Measurements from ENCODE around the gene NBEA. TPM values are rescaled to one million over a fixed set of nuclear protein-coding genes. Genes with fewer than 3 reads are reported as not detected.

The NBEA gene
- total RNA-seq, 4 donors from 2014 or later = 4.4 to 6.2 (median 5.5) TPM

DNA sequence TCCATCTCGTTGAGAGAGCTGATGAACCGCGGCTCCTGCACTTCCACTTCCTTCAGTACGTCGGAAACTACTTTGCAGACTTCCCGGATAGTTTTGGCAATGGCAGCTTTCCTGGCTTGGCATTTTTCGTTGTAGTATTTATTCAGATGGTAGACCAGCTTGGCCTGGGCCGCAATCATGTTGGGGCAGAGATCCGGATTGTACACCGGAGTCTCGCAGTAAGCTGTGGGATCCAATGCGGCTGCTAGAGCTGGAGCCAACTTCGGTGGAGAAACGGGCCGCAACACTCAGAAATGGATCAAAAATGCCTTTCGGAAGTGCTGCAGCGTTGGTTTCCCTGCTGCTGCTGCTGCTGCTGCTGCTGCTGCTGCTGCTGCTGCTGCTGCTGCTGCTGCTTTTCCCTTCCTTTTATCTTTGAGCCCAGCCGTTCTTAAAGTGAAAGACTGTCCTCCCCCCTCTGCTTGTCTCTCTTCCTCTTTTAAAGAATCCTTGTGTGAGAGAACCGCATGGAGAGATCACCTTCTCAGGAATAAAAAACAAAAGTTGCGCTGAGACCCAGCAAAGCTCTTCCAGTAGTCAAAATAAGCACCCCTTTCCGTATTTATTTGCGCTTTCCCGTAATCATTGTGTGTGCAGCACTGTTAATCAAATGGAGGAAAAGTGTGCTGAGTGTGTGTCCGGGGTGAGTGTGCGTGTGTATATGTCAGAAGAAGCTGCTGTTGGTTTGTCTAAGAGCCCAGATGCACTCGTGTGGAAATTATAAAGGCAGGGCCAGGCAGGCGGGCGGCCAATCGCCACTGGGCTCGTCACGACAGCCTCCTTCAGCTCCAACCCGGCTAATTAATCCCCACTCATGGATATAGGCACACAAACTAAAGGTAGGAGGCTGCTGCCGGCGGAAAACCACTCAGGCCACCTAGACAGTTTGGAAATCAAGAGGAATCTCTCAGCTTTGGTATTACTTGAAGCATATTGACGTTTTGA, 534.2 kb downstream of the NBEA start, which contains the start of gene MAB21L1:
Gene MAB21L1 (minus strand): TSS at position 730 of the 984 bp plus-strand sequence. CDS start 551 bp downstream, at position 179.
- TF ChIP-seq, protein P1, sequence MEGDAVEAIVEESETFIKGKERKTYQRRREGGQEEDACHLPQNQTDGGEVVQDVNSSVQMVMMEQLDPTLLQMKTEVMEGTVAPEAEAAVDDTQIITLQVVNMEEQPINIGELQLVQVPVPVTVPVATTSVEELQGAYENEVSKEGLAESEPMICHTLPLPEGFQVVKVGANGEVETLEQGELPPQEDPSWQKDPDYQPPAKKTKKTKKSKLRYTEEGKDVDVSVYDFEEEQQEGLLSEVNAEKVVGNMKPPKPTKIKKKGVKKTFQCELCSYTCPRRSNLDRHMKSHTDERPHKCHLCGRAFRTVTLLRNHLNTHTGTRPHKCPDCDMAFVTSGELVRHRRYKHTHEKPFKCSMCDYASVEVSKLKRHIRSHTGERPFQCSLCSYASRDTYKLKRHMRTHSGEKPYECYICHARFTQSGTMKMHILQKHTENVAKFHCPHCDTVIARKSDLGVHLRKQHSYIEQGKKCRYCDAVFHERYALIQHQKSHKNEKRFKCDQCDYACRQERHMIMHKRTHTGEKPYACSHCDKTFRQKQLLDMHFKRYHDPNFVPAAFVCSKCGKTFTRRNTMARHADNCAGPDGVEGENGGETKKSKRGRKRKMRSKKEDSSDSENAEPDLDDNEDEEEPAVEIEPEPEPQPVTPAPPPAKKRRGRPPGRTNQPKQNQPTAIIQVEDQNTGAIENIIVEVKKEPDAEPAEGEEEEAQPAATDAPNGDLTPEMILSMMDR (IDR thresholded peaks at IDR 0.05; ENCODE audit: low read depth) = no peak

DNA sequence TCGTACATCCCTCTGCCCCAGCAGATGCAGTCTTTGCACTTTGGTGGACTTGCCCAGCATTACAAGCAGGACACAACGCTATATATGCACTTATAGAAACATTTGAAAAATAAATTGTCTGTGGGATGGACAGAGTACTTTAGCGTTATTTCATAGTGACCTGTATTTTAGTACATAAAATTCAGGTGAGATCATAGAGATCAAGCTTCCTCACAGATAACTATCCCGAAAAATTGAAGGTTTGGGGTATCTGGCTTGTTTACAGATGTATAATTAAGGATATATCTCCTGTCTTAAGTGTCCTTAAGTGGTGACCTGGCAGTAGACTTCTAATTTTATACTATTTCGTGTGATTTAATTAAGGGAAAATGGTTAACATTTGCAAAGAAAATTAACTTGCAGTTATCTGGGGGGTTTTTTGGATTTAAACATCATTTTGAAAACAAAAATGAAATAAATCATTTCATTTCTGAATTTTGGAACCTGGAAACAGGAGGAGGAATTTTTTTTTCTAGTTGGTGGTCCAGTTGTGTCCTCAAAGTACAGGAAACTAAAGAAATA, 535.4 kb downstream of the NBEA start:
- TF ChIP-seq, protein P1 (IDR thresholded peaks at IDR 0.05; ENCODE audit: low read depth) = no peak

DNA sequence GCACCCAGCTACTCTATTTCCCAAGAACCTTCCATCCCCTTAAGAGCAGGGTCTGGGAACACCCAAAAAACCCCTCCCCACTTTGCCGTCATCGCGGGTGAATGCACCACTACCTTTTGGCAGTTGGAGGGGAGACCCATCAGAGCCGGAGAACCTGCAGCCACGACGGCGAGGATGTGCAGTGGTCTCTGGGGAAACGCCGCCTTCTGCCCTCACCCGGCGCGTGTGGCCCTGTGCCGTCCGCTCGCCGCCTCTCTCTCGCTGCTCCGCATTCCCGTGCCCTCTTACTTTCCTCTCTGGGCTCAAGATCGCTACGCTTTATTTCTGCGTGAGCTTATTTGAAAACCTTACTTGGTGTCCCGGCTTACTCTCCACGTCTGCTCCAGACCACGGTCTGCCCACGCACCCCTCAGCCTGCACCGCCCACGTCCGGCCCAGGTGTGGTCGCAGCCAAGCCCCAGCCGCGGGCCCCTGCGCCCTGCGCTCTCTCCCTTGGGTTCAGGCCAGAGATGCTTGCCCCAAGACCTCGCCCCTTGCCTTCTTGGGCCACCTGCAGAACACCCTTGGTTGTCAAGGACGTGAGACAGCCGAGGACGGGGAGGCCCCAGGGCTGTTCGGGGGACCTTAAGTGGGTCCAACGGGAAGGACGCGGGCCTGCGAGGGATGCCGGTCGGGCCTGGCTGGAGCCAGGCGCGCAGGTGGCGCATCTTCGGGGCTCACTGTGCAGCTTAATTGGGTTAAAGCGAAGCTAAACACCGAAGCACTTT, 536.4 kb downstream of the NBEA start:
- TF ChIP-seq, protein P1 (IDR thresholded peaks at IDR 0.05; ENCODE audit: low read depth) = no peak

DNA sequence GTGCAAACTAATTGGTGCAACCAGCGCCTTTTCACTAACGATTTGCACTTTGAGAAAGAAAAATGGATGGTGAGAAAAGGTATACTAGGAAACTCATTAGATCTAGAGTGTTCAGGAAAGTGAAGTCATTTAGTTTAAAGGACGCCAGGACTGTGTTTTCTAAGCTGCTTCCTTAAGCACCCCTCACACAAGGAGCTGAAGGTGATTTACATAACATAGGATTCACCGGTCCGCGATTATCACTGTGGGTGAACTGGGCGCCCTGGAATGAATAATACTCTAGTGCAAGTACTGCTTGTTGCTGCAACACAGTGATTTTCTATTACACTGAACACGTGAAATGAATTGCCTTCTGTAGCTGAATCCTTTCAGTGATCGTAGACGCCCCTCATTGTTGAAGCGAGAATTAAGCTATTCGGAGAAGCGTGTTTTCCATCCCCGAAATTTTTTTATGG, 537.0 kb downstream of the NBEA start:
- TF ChIP-seq, protein P1 (IDR thresholded peaks at IDR 0.05; ENCODE audit: low read depth) = no peak

DNA sequence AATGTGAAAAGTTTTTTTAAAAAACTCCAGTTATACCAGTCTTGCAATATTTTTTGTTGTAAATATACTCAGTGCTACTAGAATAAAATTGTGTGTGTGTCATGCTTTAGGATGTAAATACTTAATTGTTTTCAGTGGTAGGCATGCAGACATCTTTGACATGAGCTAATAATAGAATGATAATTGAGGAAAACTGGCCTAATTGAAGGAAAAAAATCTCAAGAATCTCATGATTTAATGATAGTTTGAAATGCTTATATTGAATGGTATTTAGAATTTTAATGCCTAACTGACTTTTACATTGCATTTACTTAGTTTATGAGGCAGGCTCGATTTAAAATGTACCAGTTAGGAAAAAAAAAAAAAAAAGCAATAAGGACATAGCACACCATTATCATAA, 537.6 kb downstream of the NBEA start:
- TF ChIP-seq, protein P1 (IDR thresholded peaks at IDR 0.05; ENCODE audit: low read depth) = no peak

DNA sequence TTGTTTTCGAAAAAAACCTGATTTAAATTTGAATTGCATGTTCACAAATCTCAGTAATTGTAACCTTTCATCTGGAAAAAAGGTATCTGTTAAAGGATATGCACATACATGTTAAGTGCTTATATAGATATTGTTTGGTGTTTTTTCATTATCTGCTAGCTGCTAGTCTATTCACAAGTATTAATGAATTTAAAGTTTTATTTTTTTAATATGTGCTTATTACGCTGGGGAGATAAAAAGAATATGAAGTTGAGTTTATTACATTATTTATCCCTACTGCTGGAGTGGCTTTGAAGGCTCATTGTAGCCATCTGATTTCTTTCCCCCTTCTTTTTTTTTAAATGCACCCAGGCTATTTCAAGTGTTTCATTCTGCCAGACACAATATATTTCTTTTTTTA, 538.3 kb downstream of the NBEA start:
- TF ChIP-seq, protein P1 (IDR thresholded peaks at IDR 0.05; ENCODE audit: low read depth) = no peak
